Measurements from ENCODE around the gene TSR1.

TSR1 gene

GRCh38 chr17:2277429-2278170 is 58.7 kb downstream of the TSR1 start:
- DNase-seq = no peak

GRCh38 chr17:2275722-2276121 is 60.5 kb downstream of the TSR1 start:
- no peak for DNase-seq

GRCh38 chr17:2274414-2274813 is 61.8 kb downstream of the TSR1 start:
- DNase-seq = no peak

All from right forelimb (tissue), 1 donor.